Spleen (tissue), 11 donors: ENCODE results near the gene IFNLR1. TPM values are rescaled to one million over a fixed set of nuclear protein-coding genes. Genes with fewer than 3 reads are reported as not detected.
A peak's percentile ranks its signal among the peaks of the same experiment; 100 is the strongest.

Experiments used
- DNase-seq: peaks from one replicate; pipeline ENCODE4 v3.0.0-alpha.2; 2020
- H3K27ac ChIP-seq, 8 donors: fragments of 200-600 bp; sonication (generic) in 7 of 8; 1 replicate in 4 of 8; 2 replicates in 4 of 8; pipeline versions ENCODE4 v1.5.0 to v1.8.0; 2016 to 2021; ENCODE audit warnings: inconsistent platforms in 4 of 8, mild to moderate bottlenecking in 4 of 8, moderate library complexity in 1 of 8
- H3K27me3 ChIP-seq, 7 donors: fragments of 200-600 bp; sonication (generic) in 6 of 7; replicated peaks in 1 of 7; 1 replicate in 4 of 7; 2 replicates in 3 of 7; pipeline versions ENCODE4 v1.5.0 to v1.8.0; 2016 to 2021; ENCODE audit warnings: inconsistent platforms in 3 of 7, mild to moderate bottlenecking in 1 of 7
- H3K36me3 ChIP-seq, 6 donors: fragments of 200-600 bp; sonication (generic) in 5 of 6; 1 replicate in 4 of 6; 2 replicates in 2 of 6; pipeline versions ENCODE4 v1.5.0 to v1.8.0; 2016 to 2021; ENCODE audit warnings: inconsistent platforms in 2 of 6
- H3K4me1 ChIP-seq, 6 donors: fragments of 200-600 bp; sonication (generic) in 5 of 6; 1 replicate in 3 of 6; 2 replicates in 3 of 6; pipeline versions ENCODE4 v1.5.0 to v1.8.0; 2016 to 2021; ENCODE audit warnings: inconsistent platforms in 3 of 6
- H3K4me3 ChIP-seq, 8 donors: fragments of 200-600 bp; sonication (generic) in 7 of 8; 1 replicate in 4 of 8; 2 replicates in 4 of 8; pipeline versions ENCODE4 v1.5.0 to v1.8.0; 2016 to 2021; ENCODE audit warnings: inconsistent platforms in 4 of 8, mild to moderate bottlenecking in 4 of 8, moderate library complexity in 2 of 8
- H3K9me3 ChIP-seq, 8 donors: fragments of 200-600 bp; sonication (generic) in 7 of 8; 1 replicate in 4 of 8; 2 replicates in 4 of 8; pipeline versions ENCODE4 v1.5.0 to v1.8.0; 2016 to 2021; ENCODE audit warnings: inconsistent platforms in 4 of 8
- CTCF ChIP-seq, 11 experiments: fragments of 200-600 bp in 7 of 11; fragments of 450-650 bp in 4 of 11; sonication (generic) in 4 of 11; IDR thresholded peaks in 8 of 11; conservative IDR thresholded peaks in 3 of 11; 1 replicate in 7 of 11; 2 replicates in 4 of 11; pipeline versions ENCODE4 v1.4.0 to v1.8.0; 2016 to 2021; ENCODE audit warnings: antibody characterized with exemption in 11 of 11, inconsistent platforms in 4 of 11, mild to moderate bottlenecking in 1 of 11
- POLR2A ChIP-seq, 3 donors: fragments of 450-650 bp; IDR thresholded peaks; one replicate each; pipeline ENCODE4 v1.5.1; 2017; ENCODE audit warnings: antibody characterized with exemption in 3 of 3, mild to moderate bottlenecking in 1 of 3
- POLR2AphosphoS5 ChIP-seq, 3 donors: sonication (generic); formaldehyde crosslinking; IDR thresholded peaks; one replicate each; pipeline ENCODE4 v1.5.1; 2017; ENCODE audit warnings: antibody characterized with exemption in 3 of 3
- WGBS, 5 donors: extraction: QIAGEN DNeasy Blood & Tissue Kit in 3 of 5; methylation state at CpG; one replicate each; pipeline versions ENCODE4 v1.1.5 to v1.1.7; 2013 to 2018; 5-methylcytosine and 5-hydroxymethylcytosine counted together
- intact Hi-C: fragments of 100-400 bp; cut with DNase I; formaldehyde crosslinking; loops from one replicate; pipeline ENCODE4 v1.15.0; 2023; ENCODE audit warnings: low total_unique reads
- polyA plus RNA-seq, 3 donors: library from polyadenylated mRNA; stranded (reverse); fragments of 200-250 nt; gene quantifications; one replicate each; pipeline ENCODE4 v1.2.1, GENCODE V29; 2013
- total RNA-seq, 7 donors: library from RNA; depleted of rRNA in 3 of 7; stranded (reverse); fragments of >200 nt in 3 of 7; fragmentation: NEBNext Ultra II Directional in 4 of 7; extraction: Animal tissue kit (Norgen Biotek cat#: 25700) in 4 of 7; gene quantifications; one replicate each; pipeline versions ENCODE4 v1.1.0 to v1.2.1, GENCODE V29; 2016 to 2021
- donor health status: healthy with polysubstance abuse.
- donor health status: DM: no; HTN: no; CAD: no; lungs with moderate emphysema.
- donor health status: DM: no; HTN: no; CAD: no.
- donor health status: Bipolar disorder and iron deficiency.
- donor health status: healthy.
- donor health status: DM: no; HTN: no; CAD: no.
- donor health status: DM: yes; HTN: yes; CAD: no.

Gene IFNLR1
- total and polyA plus RNA-seq, 10 donors = 1.7 to 8.9 (median 3.6) TPM

GRCh38 chr1:24185076-24185475, 2.0 kb downstream of the IFNLR1 start:
- H3K27me3 ChIP-seq = peaks cover 0 to 28% (median 10%) of the 10 kb centered on the region in 7 donors
- intact Hi-C loops = no loop called here
- TF ChIP-seq CTCF (IDR thresholded peaks at IDR 0.05 in 8 of 11, conservative IDR thresholded peaks at IDR 0.05 in 3 of 11) (no peak), POLR2AphosphoS5 (IDR thresholded peaks at IDR 0.05) (no peak), POLR2A (IDR thresholded peaks at IDR 0.05) (no peak)

GRCh38 chr1:24182061-24182460, 5.0 kb downstream of the IFNLR1 start:
- Histone ChIP-seq H3K9me3 (no peaks in the 10 kb centered on the region), H3K36me3 (peaks cover 0 to 12% (median 0%) of the 10 kb centered on the region in 6 donors), H3K4me3 (no peak overlapping the region), H3K27me3 (peaks cover 0 to 13% (median 4%) of the 10 kb centered on the region in 7 donors), H3K27ac (no peak overlapping the region), H3K4me1 (peaks cover 0 to 24% (median 9%) of the 10 kb centered on the region in 6 donors)
- 74 to 82% (median 79%) methylated on average over 6 of the region's 6 CpGs for WGBS, 5 donors
- intact Hi-C loops = no loop called here
- TF ChIP-seq POLR2A (IDR thresholded peaks at IDR 0.05) (no peak), CTCF (IDR thresholded peaks at IDR 0.05 in 8 of 11, conservative IDR thresholded peaks at IDR 0.05 in 3 of 11) (no peak), POLR2AphosphoS5 (IDR thresholded peaks at IDR 0.05) (no peak)
- DNase-seq = no peak

More at GRCh38 chr1:24185076-24185475, 2.0 kb downstream of the IFNLR1 start:
- DNase-seq = no peak
- WGBS, 5 donors = 71 to 84% (median 71%) methylated on average over 4 of the region's 4 CpGs
- no peaks in the 10 kb centered on the region for H3K9me3 ChIP-seq
- H3K4me1 ChIP-seq = peaks cover 10 to 50% (median 36%) of the 10 kb centered on the region in 6 donors
- no peaks in the 10 kb centered on the region for H3K36me3 ChIP-seq
- no peak overlapping the region for H3K27ac ChIP-seq
- peak overlapping the region in 1 of 8 donors; percentile 57 for H3K4me3 ChIP-seq

GRCh38 chr1:24181619-24182018, 5.5 kb downstream of the IFNLR1 start:
- Histone ChIP-seq H3K4me3 (no peak overlapping the region), H3K36me3 (peaks cover 0 to 12% (median 0%) of the 10 kb centered on the region in 6 donors), H3K9me3 (no peaks in the 10 kb centered on the region), H3K27ac (no peak overlapping the region), H3K4me1 (peaks cover 0 to 19% (median 5%) of the 10 kb centered on the region in 6 donors), H3K27me3 (peaks cover 0 to 9% (median 0%) of the 10 kb centered on the region in 7 donors)
- intact Hi-C loops = no loop called here
- 89 to 94% (median 91%) methylated on average over 5 of the region's 5 CpGs for WGBS, 5 donors
- no peak for DNase-seq
- no peak for TF ChIP-seq POLR2A (IDR thresholded peaks at IDR 0.05)
- no peak for TF ChIP-seq CTCF (IDR thresholded peaks at IDR 0.05 in 8 of 11, conservative IDR thresholded peaks at IDR 0.05 in 3 of 11)

- Histone ChIP-seq H3K9me3 (no peaks in the 10 kb centered on the region), H3K36me3 (peaks cover 0 to 12% (median 0%) of the 10 kb centered on the region in 6 donors), H3K27ac (no peak overlapping the region), H3K4me1 (peaks cover 0 to 10% (median 0%) of the 10 kb centered on the region in 6 donors), H3K4me3 (no peak overlapping the region), H3K27me3 (no peaks in the 10 kb centered on the region)
- TF ChIP-seq CTCF (IDR thresholded peaks at IDR 0.05 in 8 of 11, conservative IDR thresholded peaks at IDR 0.05 in 3 of 11) (no peak), POLR2A (IDR thresholded peaks at IDR 0.05) (no peak), POLR2AphosphoS5 (IDR thresholded peaks at IDR 0.05) (no peak)
- intact Hi-C loops = no loop called here
- no peak for DNase-seq
- 81 to 95% (median 89%) methylated on average over 6 of the region's 6 CpGs for WGBS, 5 donors
These were observed 6.4 kb downstream of the IFNLR1 start for GRCh38 chr1:24180676-24181075.
